Measurements from ENCODE around the gene ZNF366.

Gene ZNF366

DNA sequence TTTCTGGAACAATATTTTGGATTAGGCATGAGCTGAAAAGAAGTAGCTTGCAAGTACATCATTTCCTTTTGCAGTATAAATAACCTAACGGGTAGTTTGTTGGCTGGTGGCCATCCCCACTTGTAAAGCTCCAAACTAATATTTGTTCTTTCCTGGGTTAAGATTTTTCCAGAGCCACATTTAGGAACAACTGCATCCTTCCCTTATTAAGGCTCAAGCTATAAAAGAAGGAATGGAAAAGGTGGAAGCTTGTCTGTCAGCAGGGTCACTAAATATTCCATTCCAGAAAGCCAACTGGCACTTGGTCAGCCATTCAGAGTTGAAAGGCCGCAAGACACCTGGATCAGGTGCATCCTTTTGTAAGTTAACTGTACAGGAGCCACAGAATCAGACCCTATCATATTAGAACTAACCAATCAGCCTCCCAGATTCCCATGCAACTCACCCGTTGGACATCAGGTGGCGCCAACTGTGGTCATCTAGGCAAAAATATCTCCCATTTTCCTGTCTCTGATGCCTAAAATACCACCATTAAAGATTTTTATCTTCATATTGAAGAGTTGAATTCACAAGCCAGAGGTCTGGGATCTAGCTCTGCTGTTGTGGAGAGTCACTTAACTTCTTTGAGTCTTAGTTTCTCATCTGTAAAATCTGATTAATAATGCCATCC, 104.1 kb downstream of the ZNF366 start:
- DNase-seq, result no peak

DNA sequence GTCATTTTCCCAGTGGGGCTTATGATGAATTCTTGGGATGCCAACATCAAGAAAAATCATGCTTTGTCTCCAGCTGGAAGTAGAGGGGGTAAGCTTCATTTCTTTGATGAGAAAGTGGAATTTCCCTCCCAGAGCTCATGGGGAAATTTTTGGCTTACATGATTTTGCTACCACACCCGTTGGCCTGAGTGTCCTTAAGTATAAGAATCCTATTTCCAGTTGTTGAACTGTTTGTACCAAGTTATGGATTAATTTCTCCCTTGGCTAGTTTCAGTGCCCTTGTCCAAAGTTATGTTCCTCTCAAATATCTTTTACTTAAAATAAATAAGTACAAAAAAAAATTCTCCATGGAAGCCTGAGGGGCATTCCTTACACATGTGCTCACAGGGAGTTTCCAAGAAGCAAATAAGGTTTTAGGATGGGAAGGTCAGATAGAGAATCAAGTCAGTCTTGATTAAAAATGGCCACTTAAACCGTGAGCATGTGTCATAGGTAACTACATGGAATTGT, 104.8 kb downstream of the ZNF366 start:
- DNase-seq, result no peak

DNA sequence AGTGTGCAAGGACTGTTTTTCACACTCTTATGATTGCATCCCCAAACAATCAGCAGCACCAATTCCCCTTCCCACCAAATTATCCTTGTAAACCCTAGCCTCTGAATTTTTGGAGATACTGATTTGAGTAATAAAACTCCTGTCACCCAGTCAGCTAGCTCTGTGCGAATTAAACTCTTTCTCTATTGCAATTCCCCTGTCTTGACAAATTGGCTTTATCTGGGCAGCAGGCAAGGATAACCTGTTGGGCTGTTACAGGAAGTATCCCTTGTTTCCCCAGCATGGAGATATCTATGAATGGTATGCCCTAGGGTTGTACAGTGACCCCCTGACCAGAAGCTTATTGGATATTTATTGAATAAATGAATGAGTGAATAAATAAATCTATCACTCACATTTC, 106.3 kb downstream of the ZNF366 start:
- DNase-seq, result no peak

DNA sequence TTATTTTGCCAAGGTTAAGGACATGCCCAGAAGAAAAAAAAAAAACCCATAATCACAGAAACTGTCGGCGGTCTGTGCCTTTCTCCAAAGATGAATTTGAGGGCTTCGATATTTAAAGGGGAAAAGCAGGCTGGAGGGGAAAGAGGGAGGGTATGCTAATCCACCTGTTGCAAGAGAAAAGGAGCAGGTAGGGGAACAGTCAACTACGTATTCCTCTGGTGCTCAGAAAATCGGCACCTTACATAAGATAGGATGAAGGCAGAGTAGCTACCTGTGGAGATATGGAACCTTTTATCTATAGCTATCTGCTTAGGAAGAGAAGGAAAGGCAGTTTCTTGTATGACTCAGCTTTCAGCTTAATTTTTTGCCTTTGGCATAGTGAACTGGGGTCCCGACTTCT, 109.4 kb downstream of the ZNF366 start:
- DNase-seq, result no peak

DNA sequence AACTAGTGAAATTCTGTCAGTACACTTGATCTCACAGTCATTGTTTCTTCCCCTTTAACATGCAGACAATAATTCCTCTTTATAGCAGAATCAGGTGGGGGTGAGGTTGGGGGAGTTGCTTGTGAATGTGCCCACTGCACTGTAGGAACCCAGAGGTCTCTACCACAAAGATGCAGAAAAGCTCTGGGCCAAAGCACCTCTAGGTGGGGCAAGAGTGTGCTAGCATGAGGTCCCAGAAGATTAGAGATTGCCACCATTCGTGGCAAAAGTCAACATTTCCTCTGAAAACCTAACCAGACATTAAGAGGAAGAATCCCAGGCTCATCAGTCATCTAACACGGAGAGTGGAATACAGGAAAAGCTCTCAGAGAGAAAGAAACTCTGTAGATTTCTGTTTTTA, 112.5 kb downstream of the ZNF366 start:
- no peak for DNase-seq

DNA sequence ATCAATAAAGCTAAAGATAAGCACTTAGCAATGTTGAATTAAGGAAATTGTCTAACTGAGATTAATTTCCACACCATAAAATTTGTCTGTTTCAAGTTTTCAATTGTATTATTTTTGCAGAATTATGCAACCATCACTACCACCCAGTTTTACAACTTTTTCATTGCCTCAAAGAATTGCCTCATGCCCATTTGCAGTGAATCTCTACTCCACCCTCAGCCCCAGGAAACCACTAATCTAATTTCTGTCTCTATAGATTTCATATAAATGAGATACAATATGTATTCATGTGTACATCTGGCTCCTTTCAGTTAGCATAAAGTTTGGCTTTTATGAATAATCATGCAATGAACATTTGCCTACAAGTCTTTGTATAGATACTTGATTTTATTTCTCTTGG, 114.2 kb downstream of the ZNF366 start:
- DNase-seq, result no peak
